Naive thymus-derived CD8-positive, alpha-beta T cell (primary cell): ENCODE data around the gene PLSCR2. TPM values are rescaled to one million over a fixed set of nuclear protein-coding genes. Genes with fewer than 3 reads are reported as not detected.

Source experiments
- ATAC-seq, 2 donors: fragments of 150-1000 bp; cut with Tn5 transposase in 1 of 2; sonication (Bioruptor Pico), chemical (Tn5 transposase) in 1 of 2; 1 replicate in 1 of 2; 2 replicates in 1 of 2; pipeline ENCODE4 v1.10.0; 2021; ENCODE audit warnings: mild to moderate bottlenecking in 2 of 2, moderate library complexity in 2 of 2
- POLR2A ChIA-PET: fragments of 350-600 bp; sonication (Branson Sonifier 250); formaldehyde crosslinking; loops from one replicate; lab custom pipeline; 2021; ENCODE audit warnings: antibody characterized with exemption; lab: Charles Lee
- DNase-seq, 10 donors: peaks; one replicate each; pipeline versions ENCODE4 v3.0.0 to v3.0.0-alpha.2; 2020 to 2022
- H3K27ac Mint-ChIP-seq, 10 donors: one replicate each; pipeline ENCODE4 v1.8.0; 2020 to 2022; ENCODE audit warnings: mild to moderate bottlenecking in 10 of 10, mixed read lengths in 10 of 10, moderate library complexity in 4 of 10, inconsistent platforms in 1 of 10
- H3K27me3 Mint-ChIP-seq, 5 donors: one replicate each; pipeline ENCODE4 v1.8.0; 2021 to 2022; ENCODE audit warnings: mixed read lengths in 5 of 5
- H3K36me3 Mint-ChIP-seq, 3 donors: one replicate each; pipeline ENCODE4 v1.8.0; 2020 to 2022; ENCODE audit warnings: mixed read lengths in 3 of 3, mild to moderate bottlenecking in 2 of 3, inconsistent platforms in 1 of 3
- H3K4me1 Mint-ChIP-seq, 4 donors: one replicate each; pipeline ENCODE4 v1.8.0; 2021 to 2022; ENCODE audit warnings: mixed read lengths in 4 of 4
- H3K4me3 Mint-ChIP-seq, 10 donors: one replicate each; pipeline ENCODE4 v1.8.0; 2020 to 2022; ENCODE audit warnings: mild to moderate bottlenecking in 10 of 10, mixed read lengths in 10 of 10, moderate library complexity in 6 of 10, inconsistent platforms in 1 of 10
- H3K9me3 Mint-ChIP-seq, 9 donors: one replicate each; pipeline ENCODE4 v1.8.0; 2020 to 2022; ENCODE audit warnings: mixed read lengths in 9 of 9, mild to moderate bottlenecking in 3 of 9, inconsistent platforms in 1 of 9, moderate library complexity in 1 of 9
- polyA plus RNA-seq, 3 donors: library from polyadenylated mRNA; unstranded; fragments of 300-500 nt; fragmentation: Illumina TruSeq; gene quantifications; one replicate each; pipeline ENCODE4 v1.2.3, GENCODE V29; 2021
- total RNA-seq, 8 experiments: library from RNA in 2 of 8; stranded (reverse) in 2 of 8; gene quantifications; one replicate each; pipeline ENCODE4 v1.2.3 and lab custom pipeline; 2021 to 2026

PLSCR2 gene, protein sequence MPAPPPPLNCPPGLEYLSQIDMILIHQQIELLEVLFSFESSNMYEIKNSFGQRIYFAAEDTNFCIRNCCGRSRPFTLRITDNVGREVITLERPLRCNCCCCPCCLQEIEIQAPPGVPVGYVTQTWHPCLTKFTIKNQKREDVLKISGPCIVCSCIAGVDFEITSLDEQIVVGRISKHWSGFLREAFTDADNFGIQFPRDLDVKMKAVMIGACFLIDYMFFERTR
- total RNA-seq (under 1 TPM in 1 of 2 experiments, not detected in 1; 0.31 TPM), polyA plus RNA-seq (1 to 10 TPM in 1 of 3 donors, under 1 TPM in 1, not detected in 1; 0.76 to 1.2 TPM), total RNA-seq (lab: John Stamatoyannopoulos, UW) (0 to 1.3 (median 0.20) reads per million in 6 experiments)

DNA sequence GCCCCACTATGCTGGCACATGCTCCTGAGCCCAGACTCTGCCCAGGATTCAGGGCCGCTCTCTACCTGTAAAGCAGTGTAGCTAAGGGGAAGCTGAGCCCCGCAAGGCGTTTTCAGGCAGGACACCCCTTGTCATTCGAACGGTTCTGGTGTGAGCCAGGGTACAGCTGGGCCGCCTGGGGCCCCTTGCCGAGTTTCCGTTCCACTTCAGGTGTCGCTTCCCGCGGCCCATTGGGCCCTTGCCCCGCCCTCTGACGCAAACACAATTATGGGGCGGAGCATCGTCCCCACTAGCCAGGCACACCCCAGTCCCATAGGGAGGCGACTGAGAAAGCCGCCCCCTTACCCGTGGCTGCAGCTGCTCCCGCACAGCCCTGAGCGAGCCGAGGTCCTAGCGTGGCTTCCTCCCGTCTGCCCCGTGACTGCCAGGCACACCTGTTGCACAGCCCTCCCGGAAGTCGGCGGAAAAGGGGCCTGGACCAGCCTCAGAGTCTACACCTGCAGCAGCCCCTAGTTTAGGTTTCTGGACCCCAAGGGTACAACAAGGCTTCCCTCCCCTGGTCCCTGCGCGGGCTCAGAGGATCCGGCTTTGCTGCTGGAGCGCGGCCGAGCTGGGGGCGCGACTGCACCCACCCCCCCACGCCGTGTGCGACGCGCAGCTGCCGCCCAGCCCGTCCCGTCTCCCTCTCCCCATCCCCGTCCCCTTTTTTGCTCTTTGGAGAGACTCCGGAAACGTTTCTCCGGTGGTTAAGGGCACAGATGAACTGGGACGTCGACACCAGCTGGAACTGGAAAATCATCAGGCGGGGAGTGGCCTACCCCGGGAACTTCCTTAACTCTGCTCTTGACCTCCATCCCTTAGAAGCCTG, at the start of gene PLSCR2:
Gene PLSCR2, minus strand, starts transcription at position 412 of the 868 bp plus-strand sequence. CDS start 9,657 bp downstream, outside the sequence.
- Mint-ChIP-seq H3K4me1 (peaks cover 2 to 16% (median 11%) of the 10 kb centered on the region in 4 donors), H3K27ac (peak within 1 kb of the TSS; percentile 67 to 93 (median 84)), H3K4me3 (peak within 1 kb of the TSS; percentile 72 to 88 (median 82)), H3K27me3 (peaks cover 0 to 9% (median 3%) of the 10 kb centered on the region in 5 donors), H3K9me3 (no peaks in the 10 kb centered on the region), H3K36me3 (no peaks in the 10 kb centered on the region)
- peak; percentile 94 to 95 for ATAC-seq
- POLR2A ChIA-PET = interaction anchor here (1.6 kb wide), 1 partner anchor 75 kb away, joined by 6 read pairs; the partner anchor contains the start of gene PLSCR1
- DNase-seq = peak; percentile 56 to 86 (median 74)

DNA sequence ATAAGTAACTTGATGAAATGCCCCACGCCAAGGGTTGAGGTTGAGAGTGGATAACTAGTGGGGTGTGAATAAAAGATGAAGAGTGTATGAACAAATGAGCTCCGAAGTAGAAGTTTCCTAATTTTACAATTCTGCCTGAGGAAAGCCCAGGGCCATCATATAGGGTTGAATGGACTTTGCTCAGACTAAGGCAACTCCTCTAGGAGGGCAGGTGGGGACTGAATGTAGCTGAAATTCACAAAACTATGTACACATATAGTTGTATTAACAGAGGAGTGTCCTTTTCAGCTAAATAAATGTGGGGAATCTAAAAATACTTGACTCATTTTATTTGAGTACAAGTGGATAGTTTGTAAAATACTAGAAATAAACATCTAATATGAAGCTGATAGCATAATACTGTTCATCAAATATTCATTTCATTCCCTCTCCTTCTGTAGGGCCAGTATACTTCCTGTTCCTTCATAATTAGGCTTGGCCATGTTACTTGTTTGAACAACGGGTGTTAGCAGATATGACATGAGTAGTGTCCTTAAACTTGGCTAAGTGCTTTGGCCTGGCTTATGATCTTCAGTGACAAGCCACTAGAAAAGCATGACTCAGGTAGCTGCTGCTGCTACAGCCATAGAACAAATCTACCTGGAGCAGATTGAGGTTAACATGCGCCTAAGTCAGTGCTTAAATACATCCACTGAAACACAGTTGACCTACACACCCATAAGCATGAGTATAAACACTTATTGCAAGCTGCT, 48.5 kb upstream of the PLSCR2 start:
- peaks cover 8 to 11% (median 10%) of the 10 kb centered on the region in 4 donors for H3K4me1 Mint-ChIP-seq
- H3K9me3 Mint-ChIP-seq = no peaks in the 10 kb centered on the region
- no peaks in the 10 kb centered on the region for H3K27me3 Mint-ChIP-seq
- DNase-seq (no peak), ATAC-seq (no peak)
- peaks cover 3 to 25% (median 20%) of the 10 kb centered on the region in 3 donors for H3K36me3 Mint-ChIP-seq
- H3K27ac Mint-ChIP-seq = no peak overlapping the region
- no peak overlapping the region for H3K4me3 Mint-ChIP-seq
- POLR2A ChIA-PET = no interaction called here

DNA sequence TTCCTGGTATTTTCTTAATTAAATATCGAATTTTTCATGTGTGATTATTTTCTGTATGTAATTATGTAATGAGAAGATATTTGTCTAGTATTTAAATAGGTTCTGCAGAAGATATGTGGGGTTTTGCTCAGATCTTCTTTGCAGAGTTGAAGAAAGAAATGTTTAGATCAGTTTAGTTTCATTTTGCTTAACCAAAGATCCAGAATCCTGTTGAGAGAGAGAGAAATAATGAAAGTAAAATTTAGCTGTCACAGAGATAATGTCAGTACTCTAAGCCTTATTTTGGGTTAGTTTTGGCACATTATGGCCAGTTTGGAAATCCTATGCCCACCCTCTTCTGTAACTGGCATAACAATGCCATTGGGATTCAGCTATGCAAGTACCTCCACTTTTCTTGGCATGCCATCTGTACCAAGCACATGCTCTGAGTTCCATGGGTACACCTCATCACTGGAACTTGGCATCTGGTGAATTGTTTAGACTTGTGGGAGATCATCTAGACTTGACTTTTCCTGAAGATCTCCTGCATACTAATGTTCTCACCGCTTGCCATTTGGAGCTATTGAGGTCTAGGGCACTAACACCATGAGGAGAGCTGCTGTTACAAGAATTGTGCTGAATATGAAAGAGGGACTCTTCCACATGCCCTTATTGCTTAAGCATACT, 44.2 kb upstream of the PLSCR2 start:
- H3K4me3 Mint-ChIP-seq = peak overlapping the region in 6 of 10 donors; percentile 4 to 69 (median 45)
- no peaks in the 10 kb centered on the region for H3K27me3 Mint-ChIP-seq
- peak in 1 of 10 donors; percentile 3 for DNase-seq
- no peaks in the 10 kb centered on the region for H3K9me3 Mint-ChIP-seq
- peaks cover 3 to 6% (median 5%) of the 10 kb centered on the region in 3 donors for H3K36me3 Mint-ChIP-seq
- POLR2A ChIA-PET = no interaction called here
- ATAC-seq = peak in 1 of 2 donors; percentile 62
- peak overlapping the region; percentile 20 to 88 (median 70) for H3K27ac Mint-ChIP-seq
- H3K4me1 Mint-ChIP-seq = peaks cover 15 to 20% (median 18%) of the 10 kb centered on the region in 4 donors

DNA sequence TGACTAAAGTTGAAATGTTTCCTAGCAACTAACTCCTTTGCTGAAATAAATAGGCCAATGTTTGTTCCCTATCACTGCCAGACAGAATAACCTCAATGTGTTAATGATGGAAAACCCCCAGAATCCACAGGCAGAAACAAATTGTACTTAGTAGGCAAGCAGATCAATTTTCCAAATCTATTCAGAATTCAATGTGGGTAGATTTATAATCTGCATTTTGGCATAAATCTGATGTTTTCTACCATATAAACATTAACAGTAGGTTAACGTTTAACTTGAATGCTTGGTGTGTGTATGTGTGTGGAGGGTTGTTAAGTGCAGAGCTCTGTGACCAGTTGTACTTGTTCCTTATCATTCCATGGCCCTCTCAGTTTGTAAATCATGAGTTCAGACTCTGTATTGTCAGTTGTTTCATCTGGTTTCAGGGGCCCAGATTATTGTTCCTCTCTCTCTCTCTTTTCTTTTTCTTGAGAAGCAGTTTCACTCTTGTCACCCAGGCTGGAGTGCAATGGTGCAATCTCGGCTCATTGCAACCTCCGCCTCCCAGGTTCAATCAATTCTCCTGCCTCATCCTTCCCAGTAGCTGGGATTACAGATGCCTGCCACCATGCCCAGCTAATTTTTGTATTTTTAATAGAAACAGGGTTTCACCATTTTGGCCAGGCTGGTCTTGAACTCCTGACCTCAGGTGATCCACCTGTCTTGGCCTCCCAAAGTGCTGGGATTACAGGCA, 42.2 kb upstream of the PLSCR2 start:
- DNase-seq (no peak), ATAC-seq (no peak)
- Mint-ChIP-seq H3K4me1 (peaks cover 15 to 20% (median 18%) of the 10 kb centered on the region in 4 donors), H3K27ac (peak overlapping the region in 3 of 10 donors; percentile 15 to 76 (median 61)), H3K9me3 (no peaks in the 10 kb centered on the region), H3K27me3 (no peaks in the 10 kb centered on the region), H3K36me3 (peaks cover 3 to 7% (median 5%) of the 10 kb centered on the region in 3 donors), H3K4me3 (no peak overlapping the region)
- POLR2A ChIA-PET = no interaction called here

DNA sequence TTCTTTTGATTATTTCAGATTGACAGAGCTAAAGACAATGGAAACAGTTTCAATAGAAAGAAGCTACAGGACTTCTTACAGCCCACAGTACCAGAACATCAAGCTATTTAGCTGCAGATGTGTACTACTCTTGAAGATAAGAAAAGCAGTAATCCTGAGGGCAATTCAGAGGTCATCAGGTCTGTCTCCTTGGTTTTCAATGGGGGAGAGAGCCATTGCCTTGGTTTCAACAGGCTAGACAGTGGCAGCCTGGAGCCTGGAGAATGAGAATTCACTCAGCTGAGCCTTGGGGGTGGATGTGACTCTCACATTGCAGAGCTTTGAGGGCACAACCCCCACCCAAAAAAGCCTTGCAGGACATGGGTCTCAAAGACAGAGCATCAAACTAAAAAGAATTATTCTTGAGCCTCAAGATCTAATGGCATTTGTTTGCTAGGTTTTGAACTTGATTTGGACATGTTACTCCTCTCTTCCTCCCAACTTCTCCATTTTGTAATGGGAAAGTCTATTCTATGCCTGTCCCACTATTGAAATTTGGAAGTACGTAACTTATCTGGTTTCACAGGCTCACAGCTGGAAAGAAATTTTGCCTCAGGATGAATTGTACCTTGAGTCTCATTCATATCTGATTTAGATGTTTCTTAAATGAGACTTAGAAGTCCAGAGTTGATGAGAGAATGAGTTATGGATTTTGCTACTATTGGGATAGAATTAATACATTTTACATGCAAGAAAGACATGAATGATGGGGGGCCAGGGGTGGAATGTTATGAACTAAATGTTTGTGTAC, 38.2 kb upstream of the PLSCR2 start:
- no peak for DNase-seq
- Mint-ChIP-seq H3K27ac (no peak overlapping the region), H3K27me3 (no peaks in the 10 kb centered on the region), H3K4me3 (no peak overlapping the region), H3K9me3 (no peaks in the 10 kb centered on the region), H3K4me1 (peaks cover 4 to 10% (median 7%) of the 10 kb centered on the region in 4 donors), H3K36me3 (peaks cover 0 to 6% (median 4%) of the 10 kb centered on the region in 3 donors)
- no peak for ATAC-seq
- POLR2A ChIA-PET = no interaction called here

DNA sequence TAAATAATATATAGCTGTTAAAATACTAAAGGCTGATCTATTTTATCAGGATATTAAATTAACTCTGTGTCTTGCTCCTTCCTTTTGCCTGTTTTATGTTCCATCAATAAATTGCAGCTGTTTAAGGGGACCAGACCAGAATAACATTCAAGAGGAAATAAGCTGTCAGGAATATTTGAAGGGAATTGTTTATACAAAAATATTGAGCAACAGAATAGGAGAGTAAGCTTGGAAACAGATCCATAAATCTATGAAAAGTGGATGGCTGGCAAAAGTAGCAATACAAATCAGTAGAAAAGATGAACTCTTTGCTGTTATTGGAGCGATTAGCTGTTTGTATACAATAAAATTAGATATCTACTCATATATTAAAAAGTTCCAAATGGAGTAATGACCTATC, 36.2 kb upstream of the PLSCR2 start:
- H3K27ac Mint-ChIP-seq = no peak overlapping the region
- H3K36me3 Mint-ChIP-seq = peaks cover 0 to 6% (median 4%) of the 10 kb centered on the region in 3 donors
- no peaks in the 10 kb centered on the region for H3K27me3 Mint-ChIP-seq
- no peaks in the 10 kb centered on the region for H3K9me3 Mint-ChIP-seq
- DNase-seq (no peak), ATAC-seq (no peak)
- POLR2A ChIA-PET = no interaction called here
- no peak overlapping the region for H3K4me3 Mint-ChIP-seq
- peaks cover 0 to 6% (median 1%) of the 10 kb centered on the region in 4 donors for H3K4me1 Mint-ChIP-seq

DNA sequence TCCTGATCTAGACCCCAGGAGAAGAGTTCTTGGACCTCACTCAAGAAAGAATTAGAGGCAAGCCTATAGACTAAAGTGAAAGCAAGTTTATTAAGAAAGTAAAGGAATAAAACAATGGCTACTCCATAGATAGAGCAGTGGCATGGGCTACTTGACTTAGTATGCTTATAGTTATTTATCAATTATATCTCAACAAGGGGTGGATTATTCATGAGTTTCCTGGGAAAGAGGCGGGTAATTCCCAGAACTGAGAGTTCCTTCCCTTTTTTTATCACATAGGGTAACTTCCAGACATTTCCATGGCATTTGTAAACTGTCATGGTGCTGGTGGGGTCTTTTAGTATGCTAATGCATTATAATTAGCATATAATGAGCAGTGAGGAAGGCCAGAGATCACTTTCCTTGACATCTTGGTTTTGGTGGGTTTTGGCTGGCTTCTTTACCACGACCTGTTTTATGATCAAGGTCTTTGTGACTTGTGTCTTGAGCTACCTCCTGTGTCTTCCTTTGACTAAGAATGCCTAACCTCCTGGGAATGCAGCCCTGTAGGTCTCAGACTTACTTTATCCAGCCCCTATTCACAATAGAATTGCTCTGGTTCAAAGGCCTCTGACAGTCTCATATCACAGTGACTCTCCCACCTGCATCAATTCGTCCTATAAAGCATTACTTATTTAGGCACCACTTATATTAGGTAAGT, 35.3 kb upstream of the PLSCR2 start:
- Mint-ChIP-seq H3K4me3 (no peak overlapping the region), H3K36me3 (peaks cover 0 to 6% (median 4%) of the 10 kb centered on the region in 3 donors), H3K27ac (no peak overlapping the region), H3K4me1 (peaks cover 0 to 6% (median 0%) of the 10 kb centered on the region in 4 donors), H3K9me3 (no peaks in the 10 kb centered on the region), H3K27me3 (no peaks in the 10 kb centered on the region)
- POLR2A ChIA-PET = no interaction called here
- DNase-seq (no peak), ATAC-seq (no peak)

DNA sequence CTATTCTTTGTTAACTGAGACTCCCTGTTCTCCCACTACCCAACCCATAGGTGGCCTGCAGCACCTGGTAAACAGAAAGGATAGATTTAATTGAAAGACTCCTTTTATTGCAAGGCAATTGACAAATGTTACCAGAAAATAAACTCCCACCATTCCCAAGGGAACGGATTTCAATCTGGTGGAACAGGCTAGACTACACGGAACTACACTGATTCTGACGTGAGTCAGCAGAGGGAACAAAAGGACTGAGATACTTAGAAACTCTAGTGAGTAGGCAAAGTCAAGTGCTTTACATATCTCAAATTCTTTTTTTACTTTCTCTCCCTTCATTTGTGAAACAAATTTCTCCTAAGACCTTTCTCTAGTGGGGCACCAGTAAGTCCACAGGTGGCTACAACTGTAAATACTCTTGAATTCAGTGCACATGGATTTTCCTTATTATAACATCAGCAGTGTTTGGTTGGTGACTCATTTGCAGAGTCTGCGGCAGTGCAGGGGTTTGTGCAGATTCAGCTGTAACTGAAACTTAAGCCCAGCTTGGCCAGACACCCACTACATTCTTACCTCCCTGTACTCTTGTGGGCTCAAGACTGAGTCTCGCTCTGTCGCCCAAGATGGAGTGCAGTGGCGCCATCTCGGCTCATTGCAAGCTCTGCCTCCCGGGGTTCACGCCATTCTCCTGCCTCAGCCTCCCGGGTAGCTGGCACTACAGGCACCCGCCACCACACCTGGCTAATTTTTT, 34.3 kb upstream of the PLSCR2 start:
- no peaks in the 10 kb centered on the region for H3K27me3 Mint-ChIP-seq
- no peak for DNase-seq
- no peak for ATAC-seq
- H3K4me1 Mint-ChIP-seq = peaks cover 0 to 9% (median 1%) of the 10 kb centered on the region in 4 donors
- POLR2A ChIA-PET = no interaction called here
- no peak overlapping the region for H3K27ac Mint-ChIP-seq
- no peak overlapping the region for H3K4me3 Mint-ChIP-seq
- H3K9me3 Mint-ChIP-seq = no peaks in the 10 kb centered on the region
- H3K36me3 Mint-ChIP-seq = peaks cover 0 to 6% (median 4%) of the 10 kb centered on the region in 3 donors

DNA sequence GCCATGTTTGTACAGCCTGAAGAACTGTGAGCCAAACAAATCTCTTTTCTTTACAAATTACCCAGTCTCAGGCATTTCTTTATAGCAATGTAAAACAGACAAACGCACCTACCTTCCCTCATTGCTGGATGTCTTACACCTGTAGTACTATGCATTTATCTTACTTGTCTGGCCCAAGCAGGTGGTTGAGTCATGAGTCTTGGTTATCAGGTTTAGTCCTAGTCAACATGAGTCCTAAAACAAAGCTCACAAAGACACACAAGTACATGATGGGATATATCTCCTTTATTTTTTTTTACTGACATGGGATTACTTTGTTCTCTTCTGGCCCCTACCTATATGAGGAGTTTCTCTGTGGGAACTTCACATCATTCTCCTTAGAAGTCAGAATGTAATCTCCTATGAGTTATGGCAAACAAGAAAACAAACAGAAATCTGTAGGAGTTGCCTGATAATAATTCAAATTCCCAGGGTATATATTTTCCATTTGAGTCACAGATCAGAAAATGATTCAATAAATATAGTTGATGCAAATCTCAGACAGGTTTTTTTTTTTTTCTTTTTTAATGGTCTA, 33.6 kb upstream of the PLSCR2 start:
- no peak for DNase-seq
- no peak for ATAC-seq

More for the DNA sequence above, 33.6 kb upstream of the PLSCR2 start:
- Mint-ChIP-seq H3K27me3 (no peaks in the 10 kb centered on the region), H3K36me3 (peaks cover 0 to 6% (median 0%) of the 10 kb centered on the region in 3 donors), H3K27ac (no peak overlapping the region), H3K4me1 (peaks cover 5 to 16% (median 7%) of the 10 kb centered on the region in 4 donors), H3K4me3 (no peak overlapping the region), H3K9me3 (peaks cover 0 to 2% (median 0%) of the 10 kb centered on the region in 9 donors)
- POLR2A ChIA-PET = no interaction called here
